Activated T-helper 2 cell treated with anti-CD3 and anti-CD28 coated beads, Interferon-gamma antibody, Interleukin-2, Interleukin-4, amounts not matched to agents 10 μg/mL and 5 μg/mL and 100 μg/mL, durations not matched to agents 14 hours and 24 hours and 36 hours (primary cell): Measurements from ENCODE around the gene CA10. TPM values are rescaled to one million over a fixed set of nuclear protein-coding genes. Genes with fewer than 3 reads are reported as not detected.

Experiments used
- DNase-seq: peaks from one replicate; pipeline ENCODE4 v3.0.0; 2021; ENCODE audit warnings: low spot score
- H3K27ac Mint-ChIP-seq: one replicate; pipeline ENCODE4 v1.8.0; 2021; ENCODE audit warnings: mixed read lengths
- H3K27me3 Mint-ChIP-seq: one replicate; pipeline ENCODE4 v1.8.0; 2021; ENCODE audit warnings: low read depth, mixed read lengths
- H3K36me3 Mint-ChIP-seq: one replicate; pipeline ENCODE4 v1.8.0; 2021; ENCODE audit warnings: low read depth, mixed read lengths
- H3K4me1 Mint-ChIP-seq: one replicate; pipeline ENCODE4 v1.8.0; 2021; ENCODE audit warnings: low read depth, mixed read lengths
- H3K4me3 Mint-ChIP-seq: one replicate; pipeline ENCODE4 v1.8.0; 2021; ENCODE audit warnings: low read depth, mild to moderate bottlenecking, moderate library complexity, mixed read lengths
- H3K9me3 Mint-ChIP-seq: one replicate; pipeline ENCODE4 v1.8.0; 2021; ENCODE audit warnings: mixed read lengths
- intact Hi-C: fragments of 100-400 bp; cut with micrococcal nuclease; formaldehyde crosslinking; loops from one replicate; pipeline ENCODE4 v1.15.1; 2023
- total RNA-seq: library from RNA; stranded (reverse); gene quantifications from 2 replicates; pipeline ENCODE4 v1.2.3, GENCODE V29; 2022

CA10 gene
- total RNA-seq, 1 donor from 2014 or later, result 0.32 TPM

GRCh38 chr17:52156576-52157570 is 1.6 kb downstream of the CA10 start:
- intact Hi-C loops, result no loop called here
- H3K27ac Mint-ChIP-seq, result no peak overlapping the region
- no peak for DNase-seq
- H3K4me3 Mint-ChIP-seq, result no peak overlapping the region
- peaks cover 50% of the 10 kb centered on the region for H3K27me3 Mint-ChIP-seq
- peaks cover 5% of the 10 kb centered on the region for H3K4me1 Mint-ChIP-seq
- H3K36me3 Mint-ChIP-seq, result no peaks in the 10 kb centered on the region
- no peaks in the 10 kb centered on the region for H3K9me3 Mint-ChIP-seq

GRCh38 chr17:52155301-52155700 is 3.2 kb downstream of the CA10 start:
- no peaks in the 10 kb centered on the region for H3K9me3 Mint-ChIP-seq
- no peak for DNase-seq
- H3K36me3 Mint-ChIP-seq, result no peaks in the 10 kb centered on the region
- H3K4me3 Mint-ChIP-seq, result no peak overlapping the region
- no peak overlapping the region for H3K27ac Mint-ChIP-seq
- intact Hi-C loops, result no loop called here
- H3K4me1 Mint-ChIP-seq, result peaks cover 5% of the 10 kb centered on the region
- peaks cover 49% of the 10 kb centered on the region for H3K27me3 Mint-ChIP-seq

DNA sequence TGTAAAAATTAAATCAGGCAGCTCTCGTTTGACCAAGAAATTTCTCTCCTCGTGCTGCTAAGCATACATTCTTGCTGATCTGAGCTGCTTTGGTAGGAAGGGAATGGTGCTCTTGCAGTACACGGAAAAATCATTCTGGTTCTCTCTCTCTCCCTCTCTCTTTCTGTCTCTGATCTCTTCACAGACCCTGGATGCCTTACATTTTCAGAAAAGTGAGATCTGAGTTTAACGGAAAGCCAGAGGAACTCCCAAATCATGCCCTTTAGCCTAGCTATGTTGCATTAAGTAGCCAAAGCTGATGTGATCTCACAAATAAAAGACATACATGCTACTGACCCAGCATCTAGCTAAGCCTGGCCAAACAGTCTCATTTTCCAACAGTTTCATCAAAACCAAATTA is 4.0 kb downstream of the CA10 start:
- H3K4me1 Mint-ChIP-seq, result peaks cover 8% of the 10 kb centered on the region
- DNase-seq, result no peak
- intact Hi-C loops, result no loop called here
- H3K36me3 Mint-ChIP-seq, result no peaks in the 10 kb centered on the region
- no peak overlapping the region for H3K27ac Mint-ChIP-seq
- no peak overlapping the region for H3K4me3 Mint-ChIP-seq
- peaks cover 40% of the 10 kb centered on the region for H3K27me3 Mint-ChIP-seq
- H3K9me3 Mint-ChIP-seq, result no peaks in the 10 kb centered on the region

GRCh38 chr17:52150935-52151334 is 7.6 kb downstream of the CA10 start:
- DNase-seq, result no peak
- Mint-ChIP-seq H3K9me3 (no peaks in the 10 kb centered on the region), H3K27ac (no peak overlapping the region), H3K36me3 (no peaks in the 10 kb centered on the region), H3K4me3 (no peak overlapping the region), H3K4me1 (peaks cover 21% of the 10 kb centered on the region), H3K27me3 (peaks cover 12% of the 10 kb centered on the region)
- intact Hi-C loops, result no loop called here

DNA sequence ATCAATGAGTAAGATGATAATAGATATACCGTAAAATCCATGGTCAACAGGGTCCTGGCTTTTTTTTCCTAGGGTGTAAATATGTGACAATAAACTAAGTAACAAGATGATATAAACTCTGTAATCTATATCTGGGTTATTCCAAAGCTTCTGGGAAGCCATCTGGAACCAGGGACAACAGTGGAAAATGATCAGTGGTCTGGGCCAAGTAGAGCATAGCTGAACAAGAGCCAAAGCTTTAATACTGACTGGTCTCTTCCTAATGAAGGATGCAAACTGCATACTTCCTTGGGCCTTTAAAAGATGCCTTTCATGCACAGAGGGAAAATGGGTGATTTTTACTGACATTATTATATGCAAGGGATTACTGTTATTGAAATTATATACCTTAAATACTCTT is 8.9 kb downstream of the CA10 start:
- intact Hi-C loops, result no loop called here
- Mint-ChIP-seq H3K27me3 (peaks cover 8% of the 10 kb centered on the region), H3K27ac (no peak overlapping the region)

GRCh38 chr17:52148969-52149351 is 9.6 kb downstream of the CA10 start:
- DNase-seq, result no peak
- H3K9me3 Mint-ChIP-seq, result no peaks in the 10 kb centered on the region
- H3K4me1 Mint-ChIP-seq, result peaks cover 24% of the 10 kb centered on the region
- H3K27me3 Mint-ChIP-seq, result peaks cover 3% of the 10 kb centered on the region
- no peak overlapping the region for H3K4me3 Mint-ChIP-seq
- intact Hi-C loops, result loop anchor here (1.0 kb wide), 1 partner anchor 329 kb away; no protein-coding TSS in a partner anchor
- H3K27ac Mint-ChIP-seq, result no peak overlapping the region
- no peaks in the 10 kb centered on the region for H3K36me3 Mint-ChIP-seq

More for the DNA sequence above, 8.9 kb downstream of the CA10 start:
- H3K36me3 Mint-ChIP-seq, result no peaks in the 10 kb centered on the region
- H3K4me3 Mint-ChIP-seq, result no peak overlapping the region
- peaks cover 24% of the 10 kb centered on the region for H3K4me1 Mint-ChIP-seq
- DNase-seq, result no peak
- H3K9me3 Mint-ChIP-seq, result no peaks in the 10 kb centered on the region

GRCh38 chr17:52148288-52148968 is 10.1 kb downstream of the CA10 start:
- Mint-ChIP-seq H3K27ac (peak overlapping the region; percentile 87), H3K36me3 (no peaks in the 10 kb centered on the region), H3K4me3 (no peak overlapping the region), H3K9me3 (no peaks in the 10 kb centered on the region), H3K27me3 (peaks cover 3% of the 10 kb centered on the region), H3K4me1 (peaks cover 24% of the 10 kb centered on the region)
- DNase-seq, result no peak
- intact Hi-C loops, result loop anchor here (1.0 kb wide), 1 partner anchor 328 kb away; no protein-coding TSS in a partner anchor

- intact Hi-C loops, result loop anchor here (1.0 kb wide), 1 partner anchor 328 kb away; no protein-coding TSS in a partner anchor
- DNase-seq, result no peak
- Mint-ChIP-seq H3K4me1 (peaks cover 24% of the 10 kb centered on the region), H3K27me3 (peaks cover 3% of the 10 kb centered on the region), H3K4me3 (no peak overlapping the region), H3K27ac (peak overlapping the region; percentile 87), H3K36me3 (no peaks in the 10 kb centered on the region), H3K9me3 (no peaks in the 10 kb centered on the region)
Measured at GRCh38 chr17:52147872-52148271, 10.6 kb downstream of the CA10 start.

- no peak overlapping the region for H3K4me3 Mint-ChIP-seq
- peaks cover 24% of the 10 kb centered on the region for H3K4me1 Mint-ChIP-seq
- intact Hi-C loops, result no loop called here
- no peaks in the 10 kb centered on the region for H3K9me3 Mint-ChIP-seq
- H3K27me3 Mint-ChIP-seq, result peaks cover 3% of the 10 kb centered on the region
- no peaks in the 10 kb centered on the region for H3K36me3 Mint-ChIP-seq
- no peak for DNase-seq
- peak overlapping the region; percentile 87 for H3K27ac Mint-ChIP-seq
Measured at GRCh38 chr17:52147431-52147830, 11.1 kb downstream of the CA10 start.

- H3K4me1 Mint-ChIP-seq, result peaks cover 24% of the 10 kb centered on the region
- intact Hi-C loops, result no loop called here
- no peak overlapping the region for H3K27ac Mint-ChIP-seq
- no peak for DNase-seq
- H3K4me3 Mint-ChIP-seq, result no peak overlapping the region
- peaks cover 6% of the 10 kb centered on the region for H3K27me3 Mint-ChIP-seq
- H3K9me3 Mint-ChIP-seq, result no peaks in the 10 kb centered on the region
- H3K36me3 Mint-ChIP-seq, result no peaks in the 10 kb centered on the region
Measured at GRCh38 chr17:52145476-52145875, 13.0 kb downstream of the CA10 start.

GRCh38 chr17:52143542-52143941 is 15.0 kb downstream of the CA10 start:
- intact Hi-C loops, result no loop called here
- Mint-ChIP-seq H3K36me3 (no peaks in the 10 kb centered on the region), H3K4me3 (no peak overlapping the region), H3K9me3 (no peaks in the 10 kb centered on the region), H3K27me3 (peaks cover 6% of the 10 kb centered on the region), H3K27ac (no peak overlapping the region), H3K4me1 (peaks cover 20% of the 10 kb centered on the region)
- no peak for DNase-seq

DNA sequence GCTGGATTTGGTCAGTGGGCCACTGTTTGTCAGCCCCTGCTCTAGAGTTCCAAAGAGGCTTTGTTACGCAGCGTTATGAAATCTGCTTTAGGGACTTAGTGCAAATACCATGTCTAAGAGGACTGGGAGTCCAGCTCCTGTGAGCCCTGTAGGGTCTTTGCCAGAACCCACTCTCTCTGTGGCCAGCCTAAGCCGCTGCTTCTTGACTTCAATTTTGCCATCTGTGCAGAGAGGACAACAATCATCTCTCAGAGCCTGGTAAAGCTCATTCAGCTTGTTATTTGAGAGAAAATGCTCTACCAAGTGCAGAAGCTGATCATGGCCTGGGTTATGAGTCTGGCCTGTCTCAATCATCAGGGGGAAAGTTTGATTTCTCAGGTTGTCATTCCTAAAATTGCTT is 17.9 kb downstream of the CA10 start:
- Mint-ChIP-seq H3K27me3 (peaks cover 9% of the 10 kb centered on the region), H3K9me3 (no peaks in the 10 kb centered on the region), H3K4me3 (no peak overlapping the region), H3K4me1 (peaks cover 4% of the 10 kb centered on the region), H3K36me3 (no peaks in the 10 kb centered on the region), H3K27ac (no peak overlapping the region)
- intact Hi-C loops, result no loop called here
- no peak for DNase-seq

- Mint-ChIP-seq H3K9me3 (no peaks in the 10 kb centered on the region), H3K27me3 (peaks cover 10% of the 10 kb centered on the region), H3K4me3 (no peak overlapping the region), H3K36me3 (no peaks in the 10 kb centered on the region), H3K4me1 (no peaks in the 10 kb centered on the region), H3K27ac (no peak overlapping the region)
- intact Hi-C loops, result no loop called here
- no peak for DNase-seq
Measured at GRCh38 chr17:52138752-52139151, 19.8 kb downstream of the CA10 start.
